Pericardium fibroblast (primary cell): Measurements from ENCODE around the gene APMAP. TPM values are rescaled to one million over a fixed set of nuclear protein-coding genes. Genes with fewer than 3 reads are reported as not detected.

Experiments
- total RNA-seq: library from RNA; depleted of rRNA; stranded (reverse); fragments of >200 nt; gene quantifications from 2 replicates; pipeline ENCODE4 v1.2.3, GENCODE V29; 2015

The APMAP gene, protein sequence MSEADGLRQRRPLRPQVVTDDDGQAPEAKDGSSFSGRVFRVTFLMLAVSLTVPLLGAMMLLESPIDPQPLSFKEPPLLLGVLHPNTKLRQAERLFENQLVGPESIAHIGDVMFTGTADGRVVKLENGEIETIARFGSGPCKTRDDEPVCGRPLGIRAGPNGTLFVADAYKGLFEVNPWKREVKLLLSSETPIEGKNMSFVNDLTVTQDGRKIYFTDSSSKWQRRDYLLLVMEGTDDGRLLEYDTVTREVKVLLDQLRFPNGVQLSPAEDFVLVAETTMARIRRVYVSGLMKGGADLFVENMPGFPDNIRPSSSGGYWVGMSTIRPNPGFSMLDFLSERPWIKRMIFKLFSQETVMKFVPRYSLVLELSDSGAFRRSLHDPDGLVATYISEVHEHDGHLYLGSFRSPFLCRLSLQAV
- total RNA-seq, result 58.7 and 88.7 TPM in 2 replicates

DNA sequence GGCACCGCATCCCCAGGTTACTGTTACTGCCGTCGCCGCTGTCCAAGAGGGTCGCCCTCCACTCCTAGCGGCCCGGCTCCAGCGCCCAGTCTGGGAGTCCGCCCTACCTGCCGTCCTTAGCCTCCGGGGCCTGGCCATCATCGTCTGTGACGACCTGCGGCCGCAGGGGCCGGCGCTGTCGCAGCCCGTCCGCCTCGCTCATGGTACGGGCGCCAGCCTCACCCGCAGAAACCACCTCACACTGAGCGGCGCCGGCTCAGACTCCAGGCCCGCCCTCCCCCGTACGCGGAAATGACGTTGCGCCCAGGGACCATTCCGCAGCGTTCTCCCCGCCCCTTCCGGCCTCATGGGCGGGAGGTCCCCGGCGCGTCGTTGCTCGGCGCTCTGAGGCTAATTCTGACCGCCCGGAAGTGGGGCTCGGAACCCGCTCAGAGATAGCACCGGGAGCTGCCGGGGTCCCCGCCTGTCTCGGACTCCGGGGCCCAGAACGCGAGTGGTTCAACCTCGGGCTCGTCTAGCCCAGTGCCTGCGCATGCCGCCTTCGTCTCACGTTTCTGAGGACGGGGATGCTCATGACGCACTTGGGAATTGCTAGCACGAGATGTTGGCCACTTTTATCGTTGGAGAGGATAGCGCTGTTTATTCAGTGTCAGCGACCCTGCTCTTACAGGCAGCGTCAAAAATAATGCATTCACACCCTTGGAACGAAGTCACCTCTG, at the start of gene APMAP:
TSS of gene APMAP (minus strand) at position 265 of the 719 bp plus-strand sequence. CDS start at position 202, 63 bp downstream.

DNA sequence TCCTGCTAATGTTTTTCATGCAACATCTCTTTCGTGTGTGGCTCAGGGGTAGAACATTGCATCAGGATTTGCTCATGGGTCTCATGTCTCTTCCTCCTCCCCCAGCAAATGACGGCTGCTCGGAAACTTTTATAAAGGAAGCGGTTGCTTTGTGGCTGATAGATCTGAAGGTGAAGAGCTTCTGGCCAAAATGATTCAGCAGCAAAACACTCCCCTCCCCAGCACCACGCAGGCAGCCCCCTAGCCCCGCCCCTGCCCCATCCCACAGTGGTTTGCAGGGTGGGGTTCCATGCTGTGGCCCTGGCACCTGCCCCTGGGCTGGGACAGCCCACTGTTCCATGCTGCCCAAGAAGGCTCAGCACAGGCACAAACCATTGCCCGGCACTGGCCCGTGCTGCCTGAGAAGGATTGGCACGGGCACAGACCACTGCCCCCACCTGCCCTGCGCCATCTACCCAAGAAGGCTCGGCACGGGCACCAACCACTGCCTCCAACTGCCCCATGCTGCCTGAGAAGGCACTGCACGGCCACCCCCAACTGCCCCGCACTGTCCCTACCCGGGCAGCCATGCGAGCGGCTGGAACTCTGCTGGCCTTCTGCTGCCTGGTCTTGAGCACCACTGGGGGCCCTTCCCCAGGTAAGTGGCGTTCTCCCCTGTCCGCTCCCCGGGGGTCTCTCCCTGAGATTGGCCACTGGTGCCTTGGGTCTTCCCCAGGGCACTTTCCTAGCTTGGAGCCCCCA, 43.4 kb downstream of the APMAP start, which contains the start of gene CST7:
TSS of gene CST7 (plus strand) at position 331 of the 741 bp plus-strand sequence. CDS start at position 568, 237 bp downstream.

Other genes with a start within 250 kb of the APMAP start
- gene CST7, start 43.5 kb downstream of the APMAP start, total RNA-seq, result not detected in 2 replicates
- 19.2 and 34.0 TPM in 2 replicates for gene ACSS1, start 65.4 kb upstream of the APMAP start, total RNA-seq
- not detected in 2 replicates for gene VSX1, start 89.4 kb upstream of the APMAP start, total RNA-seq
- gene ENTPD6, start 203.0 kb upstream of the APMAP start, total RNA-seq, result 40.7 and 50.8 TPM in 2 replicates